Breast epithelium (tissue), 3 donors: ENCODE measurements around the gene CLIP1.

Source experiments
- CTCF ChIP-seq, 3 donors: fragments of 450-650 bp; IDR thresholded peaks; one replicate each; pipeline ENCODE4 v1.5.1; 2016 to 2017; ENCODE audit warnings: antibody characterized with exemption in 3 of 3, mild to moderate bottlenecking in 3 of 3, moderate library complexity in 3 of 3
- POLR2A ChIP-seq: fragments of 450-650 bp; IDR thresholded peaks from one replicate; pipeline ENCODE4 v1.6.1; 2016; ENCODE audit warnings: antibody characterized with exemption, mild to moderate bottlenecking, moderate library complexity
- POLR2AphosphoS5 ChIP-seq, 3 donors: sonication (generic); formaldehyde crosslinking; IDR thresholded peaks; one replicate each; pipeline ENCODE4 v1.6.1; 2017; ENCODE audit warnings: antibody characterized with exemption in 3 of 3

- TF ChIP-seq POLR2A (no peak), CTCF (IDR thresholded peaks at IDR 0.05) (no peak), POLR2AphosphoS5 (IDR thresholded peaks at IDR 0.05) (no peak)
These were observed 36.7 kb upstream of the CLIP1 start for GRCh38 chr12:122459211-122459610.
